GM12873 (cell line): ENCODE data around the gene STK40.

Source experiments
- CTCF ChIP-seq: IDR thresholded peaks from 2 replicates; pipeline ENCODE4 v1.5.1; 2012; ENCODE audit warnings: low read depth, mild to moderate bottlenecking, moderate library complexity, low read length, control low read depth; ENCODE audit not compliant: insufficient read depth; ENCODE audit errors: missing control alignments

The STK40 gene

GRCh38 chr1:36358514-36359084 lies 27.1 kb downstream of the STK40 start:
- TF ChIP-seq CTCF, result no peak

- TF ChIP-seq CTCF, result no peak
These were observed 29.9 kb downstream of the STK40 start for GRCh38 chr1:36355811-36356210.

GRCh38 chr1:36354486-36354885 lies 31.2 kb downstream of the STK40 start:
- no peak for TF ChIP-seq CTCF

- no peak for TF ChIP-seq CTCF
These were observed 32.5 kb downstream of the STK40 start for GRCh38 chr1:36352910-36353878.

GRCh38 chr1:36352125-36352909 lies 33.4 kb downstream of the STK40 start:
- no peak for TF ChIP-seq CTCF

GRCh38 chr1:36351227-36351977 lies 34.3 kb downstream of the STK40 start:
- no peak for TF ChIP-seq CTCF
